Liver (tissue), 9 donors: Measurements from ENCODE around the gene DNAL1. TPM values are rescaled to one million over a fixed set of nuclear protein-coding genes. Genes with fewer than 3 reads are reported as not detected.

Source experiments
- DNase-seq: peaks from one replicate; pipeline ENCODE4 v3.0.0-alpha.2; 2017; ENCODE audit warnings: low spot score
- H3K27ac ChIP-seq, 2 donors: one replicate each; pipeline ENCODE4 v1.7.0; 2013; ENCODE audit warnings: inconsistent platforms in 2 of 2, low read length in 2 of 2, control low read depth in 1 of 2, low read depth in 1 of 2, mild to moderate bottlenecking in 1 of 2
- H3K27me3 ChIP-seq, 4 donors: one replicate each; pipeline versions ENCODE4 v1.6.1 to v1.7.0; 2013; ENCODE audit warnings: low read length in 3 of 4, inconsistent platforms in 1 of 4, mild to moderate bottlenecking in 1 of 4, moderate library complexity in 1 of 4; ENCODE audit not compliant: control insufficient read depth in 4 of 4, insufficient read depth in 4 of 4
- H3K36me3 ChIP-seq, 4 donors: one replicate each; pipeline versions ENCODE4 v1.6.1 to v1.7.0; 2013; ENCODE audit warnings: low read length in 3 of 4, mild to moderate bottlenecking in 3 of 4, low read depth in 1 of 4, moderate library complexity in 1 of 4; ENCODE audit not compliant: control insufficient read depth in 4 of 4, insufficient read depth in 3 of 4
- H3K4me1 ChIP-seq, 4 donors: one replicate each; pipeline versions ENCODE4 v1.6.1 to v1.7.0; 2013; ENCODE audit warnings: low read length in 3 of 4, mild to moderate bottlenecking in 3 of 4, moderate library complexity in 1 of 4; ENCODE audit not compliant: control insufficient read depth in 4 of 4, insufficient read depth in 4 of 4
- H3K4me3 ChIP-seq, 3 donors: one replicate each; pipeline versions ENCODE4 v1.6.1 to v1.7.0; 2013; ENCODE audit warnings: low read length in 3 of 3, control low read depth in 1 of 3, low read depth in 1 of 3, mild to moderate bottlenecking in 1 of 3
- H3K9ac ChIP-seq, 2 donors: one replicate each; pipeline ENCODE4 v1.7.0; 2013; ENCODE audit warnings: low read length in 2 of 2, mild to moderate bottlenecking in 2 of 2, moderate library complexity in 2 of 2, control low read depth in 1 of 2, low read depth in 1 of 2
- H3K9me3 ChIP-seq, 4 donors: one replicate each; pipeline versions ENCODE4 v1.6.1 to v1.7.0; 2013; ENCODE audit warnings: low read length in 3 of 4; ENCODE audit not compliant: control insufficient read depth in 4 of 4
- FOXA2 ChIP-seq: IDR thresholded peaks from 2 replicates; pipeline ENCODE4 v1.6.1; 2016; ENCODE audit warnings: antibody characterized with exemption
- GABPA ChIP-seq, 2 donors: IDR thresholded peaks in 1 of 2; conservative IDR thresholded peaks in 1 of 2; 2 replicates each; pipeline ENCODE4 v1.6.1; 2016; ENCODE audit warnings: antibody characterized with exemption in 2 of 2, mild to moderate bottlenecking in 1 of 2, moderate library complexity in 1 of 2
- HNF4A ChIP-seq, 2 donors: conservative IDR thresholded peaks; 2 replicates each; pipeline ENCODE4 v1.6.1; 2016; ENCODE audit warnings: antibody characterized with exemption in 2 of 2, mild to moderate bottlenecking in 2 of 2
- JUND ChIP-seq, 2 donors: IDR thresholded peaks; 2 replicates each; pipeline ENCODE4 v1.6.1; 2016; ENCODE audit warnings: antibody characterized with exemption in 2 of 2
- NR2F2 ChIP-seq: IDR thresholded peaks from 2 replicates; pipeline ENCODE4 v1.6.1; 2016; ENCODE audit warnings: antibody characterized with exemption
- RAD21 ChIP-seq, 2 donors: IDR thresholded peaks; 2 replicates each; pipeline ENCODE4 v1.6.1; 2016; ENCODE audit warnings: antibody characterized with exemption in 2 of 2, mild to moderate bottlenecking in 2 of 2
- RXRA ChIP-seq, 2 donors: IDR thresholded peaks; 2 replicates each; pipeline ENCODE4 v1.6.1; 2017 to 2018; ENCODE audit warnings: antibody characterized with exemption in 2 of 2, mild to moderate bottlenecking in 1 of 2
- SP1 ChIP-seq: IDR thresholded peaks from 2 replicates; pipeline ENCODE4 v1.6.1; 2018; ENCODE audit warnings: antibody characterized with exemption, mild to moderate bottlenecking
- TAF1 ChIP-seq: conservative IDR thresholded peaks from 2 replicates; pipeline ENCODE4 v1.6.1; 2016; ENCODE audit warnings: antibody characterized with exemption, mild to moderate bottlenecking
- YY1 ChIP-seq: IDR thresholded peaks from 2 replicates; pipeline ENCODE4 v1.6.1; 2016; ENCODE audit warnings: antibody characterized with exemption, mild to moderate bottlenecking
- WGBS: extraction: QIAGEN DNeasy Blood & Tissue Kit; methylation state at CpG from one replicate; pipeline ENCODE4 v1.1.7; 2013; 5-methylcytosine and 5-hydroxymethylcytosine counted together
- polyA plus RNA-seq, 2 donors: library from polyadenylated mRNA; stranded (reverse) in 1 of 2; unstranded in 1 of 2; fragments of 200-250 nt in 1 of 2; fragments of >200 nt in 1 of 2; fragmentation: Nextera tagmentation in 1 of 2; extraction: Ambion mirVana in 1 of 2; gene quantifications; one replicate each; pipeline versions ENCODE4 v1.2.1 to v1.2.3, GENCODE V29; 2013 to 2015
- total RNA-seq, 2 donors: library from RNA; depleted of rRNA; stranded (reverse); fragments of >200 nt; gene quantifications; one replicate each; pipeline ENCODE4 v1.2.3, GENCODE V29; 2014
- TF ChIP-seq, protein P1 (sequence below): fragments of 150-350 bp; IDR thresholded peaks from 2 replicates; pipeline ENCODE4 v1.5.1; 2017; ENCODE audit warnings: improper control_type of control experiment, low read depth, low read length; ENCODE audit not compliant: missing input control
- TF ChIP-seq, protein P2 (sequence below): IDR thresholded peaks from 2 replicates; pipeline ENCODE4 v1.6.1; 2016; ENCODE audit warnings: antibody characterized with exemption
- TF ChIP-seq, protein P3 (sequence below): IDR thresholded peaks from 2 replicates; pipeline ENCODE4 v1.6.1; 2016; ENCODE audit warnings: antibody characterized with exemption
- TF ChIP-seq, protein P4 (sequence below): IDR thresholded peaks from 2 replicates; pipeline ENCODE4 v1.6.1; 2016; ENCODE audit warnings: antibody characterized with exemption
- TF ChIP-seq, protein P5 (sequence below): IDR thresholded peaks from 2 replicates; pipeline ENCODE4 v1.6.1; 2016; ENCODE audit warnings: antibody characterized with exemption, mild to moderate bottlenecking
- donor health status: healthy.
- donor health status: healthy.
- donor health status: healthy.
- donor health status: healthy.
- donor health status: healthy.

The DNAL1 gene
- total and polyA plus RNA-seq, 4 donors, result 1.9 to 3.4 (median 2.4) TPM

DNA sequence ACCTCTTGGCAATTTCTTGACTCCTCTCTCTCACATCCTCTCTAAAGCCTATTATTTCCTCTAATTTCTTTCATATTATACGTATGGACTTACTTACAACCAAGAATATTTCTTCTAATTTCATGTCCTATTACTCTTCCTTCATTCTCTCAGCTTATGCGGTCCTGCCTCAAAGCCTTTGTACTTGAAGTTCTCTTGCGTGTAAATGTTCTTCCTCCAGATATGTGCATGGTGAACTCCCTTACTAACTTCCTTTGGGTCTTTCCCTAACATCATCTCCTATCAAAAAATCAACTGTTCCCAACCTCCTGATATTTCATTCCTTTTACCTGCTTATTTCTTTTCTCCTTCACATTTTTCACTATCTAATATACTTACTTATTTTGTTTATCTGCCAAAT is 23.1 kb downstream of the DNAL1 start:
- no peaks in the 10 kb centered on the region for H3K4me1 ChIP-seq
- no peaks in the 10 kb centered on the region for H3K27me3 ChIP-seq
- H3K4me3 ChIP-seq, result no peak overlapping the region
- H3K36me3 ChIP-seq, result peaks cover 0 to 2% (median 0%) of the 10 kb centered on the region in 4 donors
- no peak overlapping the region for H3K27ac ChIP-seq
- WGBS, result 93% methylated on average over 3 of the region's 3 CpGs
- H3K9ac ChIP-seq, result no peak overlapping the region
- no peak for DNase-seq
- H3K9me3 ChIP-seq, result no peaks in the 10 kb centered on the region
- TF ChIP-seq, protein P1, sequence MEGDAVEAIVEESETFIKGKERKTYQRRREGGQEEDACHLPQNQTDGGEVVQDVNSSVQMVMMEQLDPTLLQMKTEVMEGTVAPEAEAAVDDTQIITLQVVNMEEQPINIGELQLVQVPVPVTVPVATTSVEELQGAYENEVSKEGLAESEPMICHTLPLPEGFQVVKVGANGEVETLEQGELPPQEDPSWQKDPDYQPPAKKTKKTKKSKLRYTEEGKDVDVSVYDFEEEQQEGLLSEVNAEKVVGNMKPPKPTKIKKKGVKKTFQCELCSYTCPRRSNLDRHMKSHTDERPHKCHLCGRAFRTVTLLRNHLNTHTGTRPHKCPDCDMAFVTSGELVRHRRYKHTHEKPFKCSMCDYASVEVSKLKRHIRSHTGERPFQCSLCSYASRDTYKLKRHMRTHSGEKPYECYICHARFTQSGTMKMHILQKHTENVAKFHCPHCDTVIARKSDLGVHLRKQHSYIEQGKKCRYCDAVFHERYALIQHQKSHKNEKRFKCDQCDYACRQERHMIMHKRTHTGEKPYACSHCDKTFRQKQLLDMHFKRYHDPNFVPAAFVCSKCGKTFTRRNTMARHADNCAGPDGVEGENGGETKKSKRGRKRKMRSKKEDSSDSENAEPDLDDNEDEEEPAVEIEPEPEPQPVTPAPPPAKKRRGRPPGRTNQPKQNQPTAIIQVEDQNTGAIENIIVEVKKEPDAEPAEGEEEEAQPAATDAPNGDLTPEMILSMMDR, result no peak
- TF ChIP-seq GABPA (IDR thresholded peaks at IDR 0.05 in 1 of 2, conservative IDR thresholded peaks at IDR 0.05 in 1 of 2) (no peak), NR2F2 (no peak)

DNA sequence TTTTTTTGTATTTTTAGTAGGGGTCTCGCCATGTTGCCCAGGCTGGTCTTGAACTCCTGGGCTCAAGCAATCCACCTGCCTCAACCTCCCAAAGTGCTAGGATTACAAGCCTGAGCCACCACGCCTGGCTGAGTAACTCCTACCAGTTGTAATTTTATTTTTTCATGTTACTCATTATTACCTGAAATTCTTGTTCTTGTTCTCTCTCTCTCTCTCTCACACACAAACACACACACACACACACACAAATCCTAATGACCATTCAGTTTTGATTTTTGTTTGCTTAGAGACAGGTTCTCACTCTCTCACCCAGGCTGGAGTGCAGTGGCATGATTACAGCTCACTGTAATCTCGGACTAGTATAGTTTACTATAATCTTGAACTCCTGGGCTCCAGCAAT is 30.2 kb downstream of the DNAL1 start:
- 93% methylated on average over 3 of the region's 3 CpGs for WGBS
- H3K4me3 ChIP-seq, result no peak overlapping the region
- TF ChIP-seq, protein P2, sequence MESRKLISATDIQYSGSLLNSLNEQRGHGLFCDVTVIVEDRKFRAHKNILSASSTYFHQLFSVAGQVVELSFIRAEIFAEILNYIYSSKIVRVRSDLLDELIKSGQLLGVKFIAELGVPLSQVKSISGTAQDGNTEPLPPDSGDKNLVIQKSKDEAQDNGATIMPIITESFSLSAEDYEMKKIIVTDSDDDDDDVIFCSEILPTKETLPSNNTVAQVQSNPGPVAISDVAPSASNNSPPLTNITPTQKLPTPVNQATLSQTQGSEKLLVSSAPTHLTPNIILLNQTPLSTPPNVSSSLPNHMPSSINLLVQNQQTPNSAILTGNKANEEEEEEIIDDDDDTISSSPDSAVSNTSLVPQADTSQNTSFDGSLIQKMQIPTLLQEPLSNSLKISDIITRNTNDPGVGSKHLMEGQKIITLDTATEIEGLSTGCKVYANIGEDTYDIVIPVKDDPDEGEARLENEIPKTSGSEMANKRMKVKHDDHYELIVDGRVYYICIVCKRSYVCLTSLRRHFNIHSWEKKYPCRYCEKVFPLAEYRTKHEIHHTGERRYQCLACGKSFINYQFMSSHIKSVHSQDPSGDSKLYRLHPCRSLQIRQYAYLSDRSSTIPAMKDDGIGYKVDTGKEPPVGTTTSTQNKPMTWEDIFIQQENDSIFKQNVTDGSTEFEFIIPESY, result no peak
- no peak for TF ChIP-seq TAF1
- TF ChIP-seq, protein P3, sequence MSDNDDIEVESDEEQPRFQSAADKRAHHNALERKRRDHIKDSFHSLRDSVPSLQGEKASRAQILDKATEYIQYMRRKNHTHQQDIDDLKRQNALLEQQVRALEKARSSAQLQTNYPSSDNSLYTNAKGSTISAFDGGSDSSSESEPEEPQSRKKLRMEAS, result no peak
- TF ChIP-seq, protein P4, sequence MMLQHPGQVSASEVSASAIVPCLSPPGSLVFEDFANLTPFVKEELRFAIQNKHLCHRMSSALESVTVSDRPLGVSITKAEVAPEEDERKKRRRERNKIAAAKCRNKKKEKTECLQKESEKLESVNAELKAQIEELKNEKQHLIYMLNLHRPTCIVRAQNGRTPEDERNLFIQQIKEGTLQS, result no peak
- TF ChIP-seq YY1, result no peak
- no peak for TF ChIP-seq FOXA2
- no peak for TF ChIP-seq GABPA (IDR thresholded peaks at IDR 0.05 in 1 of 2, conservative IDR thresholded peaks at IDR 0.05 in 1 of 2)
- no peak for TF ChIP-seq SP1
- no peak for TF ChIP-seq NR2F2
- no peak for TF ChIP-seq RXRA (IDR thresholded peaks at IDR 0.05)
- no peak for TF ChIP-seq JUND (IDR thresholded peaks at IDR 0.05)
- TF ChIP-seq, protein P5, sequence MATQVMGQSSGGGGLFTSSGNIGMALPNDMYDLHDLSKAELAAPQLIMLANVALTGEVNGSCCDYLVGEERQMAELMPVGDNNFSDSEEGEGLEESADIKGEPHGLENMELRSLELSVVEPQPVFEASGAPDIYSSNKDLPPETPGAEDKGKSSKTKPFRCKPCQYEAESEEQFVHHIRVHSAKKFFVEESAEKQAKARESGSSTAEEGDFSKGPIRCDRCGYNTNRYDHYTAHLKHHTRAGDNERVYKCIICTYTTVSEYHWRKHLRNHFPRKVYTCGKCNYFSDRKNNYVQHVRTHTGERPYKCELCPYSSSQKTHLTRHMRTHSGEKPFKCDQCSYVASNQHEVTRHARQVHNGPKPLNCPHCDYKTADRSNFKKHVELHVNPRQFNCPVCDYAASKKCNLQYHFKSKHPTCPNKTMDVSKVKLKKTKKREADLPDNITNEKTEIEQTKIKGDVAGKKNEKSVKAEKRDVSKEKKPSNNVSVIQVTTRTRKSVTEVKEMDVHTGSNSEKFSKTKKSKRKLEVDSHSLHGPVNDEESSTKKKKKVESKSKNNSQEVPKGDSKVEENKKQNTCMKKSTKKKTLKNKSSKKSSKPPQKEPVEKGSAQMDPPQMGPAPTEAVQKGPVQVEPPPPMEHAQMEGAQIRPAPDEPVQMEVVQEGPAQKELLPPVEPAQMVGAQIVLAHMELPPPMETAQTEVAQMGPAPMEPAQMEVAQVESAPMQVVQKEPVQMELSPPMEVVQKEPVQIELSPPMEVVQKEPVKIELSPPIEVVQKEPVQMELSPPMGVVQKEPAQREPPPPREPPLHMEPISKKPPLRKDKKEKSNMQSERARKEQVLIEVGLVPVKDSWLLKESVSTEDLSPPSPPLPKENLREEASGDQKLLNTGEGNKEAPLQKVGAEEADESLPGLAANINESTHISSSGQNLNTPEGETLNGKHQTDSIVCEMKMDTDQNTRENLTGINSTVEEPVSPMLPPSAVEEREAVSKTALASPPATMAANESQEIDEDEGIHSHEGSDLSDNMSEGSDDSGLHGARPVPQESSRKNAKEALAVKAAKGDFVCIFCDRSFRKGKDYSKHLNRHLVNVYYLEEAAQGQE, result no peak
- no peak for TF ChIP-seq HNF4A (conservative IDR thresholded peaks at IDR 0.05)
- no peak for TF ChIP-seq RAD21 (IDR thresholded peaks at IDR 0.05)
- no peaks in the 10 kb centered on the region for H3K27me3 ChIP-seq
- no peak overlapping the region for H3K27ac ChIP-seq
- H3K4me1 ChIP-seq, result no peaks in the 10 kb centered on the region
- no peaks in the 10 kb centered on the region for H3K9me3 ChIP-seq
- no peak for DNase-seq
- peaks cover 0 to 3% (median under 1%) of the 10 kb centered on the region in 4 donors for H3K36me3 ChIP-seq
- no peak overlapping the region for H3K9ac ChIP-seq
